Liver (tissue), 9 donors: ENCODE results near the gene CARD9. TPM values are rescaled to one million over a fixed set of nuclear protein-coding genes. Genes with fewer than 3 reads are reported as not detected.

Experiments used
- DNase-seq: peaks from one replicate; pipeline ENCODE4 v3.0.0-alpha.2; 2017; ENCODE audit warnings: low spot score
- H3K27ac ChIP-seq, 2 donors: one replicate each; pipeline ENCODE4 v1.7.0; 2013; ENCODE audit warnings: inconsistent platforms in 2 of 2, low read length in 2 of 2, control low read depth in 1 of 2, low read depth in 1 of 2, mild to moderate bottlenecking in 1 of 2
- H3K27me3 ChIP-seq, 4 donors: one replicate each; pipeline versions ENCODE4 v1.6.1 to v1.7.0; 2013; ENCODE audit warnings: low read length in 3 of 4, inconsistent platforms in 1 of 4, mild to moderate bottlenecking in 1 of 4, moderate library complexity in 1 of 4; ENCODE audit not compliant: control insufficient read depth in 4 of 4, insufficient read depth in 4 of 4
- H3K36me3 ChIP-seq, 4 donors: one replicate each; pipeline versions ENCODE4 v1.6.1 to v1.7.0; 2013; ENCODE audit warnings: low read length in 3 of 4, mild to moderate bottlenecking in 3 of 4, low read depth in 1 of 4, moderate library complexity in 1 of 4; ENCODE audit not compliant: control insufficient read depth in 4 of 4, insufficient read depth in 3 of 4
- H3K4me1 ChIP-seq, 4 donors: one replicate each; pipeline versions ENCODE4 v1.6.1 to v1.7.0; 2013; ENCODE audit warnings: low read length in 3 of 4, mild to moderate bottlenecking in 3 of 4, moderate library complexity in 1 of 4; ENCODE audit not compliant: control insufficient read depth in 4 of 4, insufficient read depth in 4 of 4
- H3K4me3 ChIP-seq, 3 donors: one replicate each; pipeline versions ENCODE4 v1.6.1 to v1.7.0; 2013; ENCODE audit warnings: low read length in 3 of 3, control low read depth in 1 of 3, low read depth in 1 of 3, mild to moderate bottlenecking in 1 of 3
- H3K9ac ChIP-seq, 2 donors: one replicate each; pipeline ENCODE4 v1.7.0; 2013; ENCODE audit warnings: low read length in 2 of 2, mild to moderate bottlenecking in 2 of 2, moderate library complexity in 2 of 2, control low read depth in 1 of 2, low read depth in 1 of 2
- H3K9me3 ChIP-seq, 4 donors: one replicate each; pipeline versions ENCODE4 v1.6.1 to v1.7.0; 2013; ENCODE audit warnings: low read length in 3 of 4; ENCODE audit not compliant: control insufficient read depth in 4 of 4
- ATF3 ChIP-seq: IDR thresholded peaks from 2 replicates; pipeline ENCODE4 v1.6.1; 2016; ENCODE audit warnings: antibody characterized with exemption
- EGR1 ChIP-seq, 2 donors: IDR thresholded peaks; 2 replicates each; pipeline ENCODE4 v1.6.1; 2016 to 2018; ENCODE audit warnings: antibody characterized with exemption in 2 of 2, low read depth in 2 of 2
- FOXA1 ChIP-seq: IDR thresholded peaks from 2 replicates; pipeline ENCODE4 v1.6.1; 2016; ENCODE audit warnings: antibody characterized with exemption
- FOXA2 ChIP-seq: IDR thresholded peaks from 2 replicates; pipeline ENCODE4 v1.6.1; 2016; ENCODE audit warnings: antibody characterized with exemption
- GABPA ChIP-seq, 2 donors: IDR thresholded peaks in 1 of 2; conservative IDR thresholded peaks in 1 of 2; 2 replicates each; pipeline ENCODE4 v1.6.1; 2016; ENCODE audit warnings: antibody characterized with exemption in 2 of 2, mild to moderate bottlenecking in 1 of 2, moderate library complexity in 1 of 2
- HNF4A ChIP-seq, 2 donors: conservative IDR thresholded peaks; 2 replicates each; pipeline ENCODE4 v1.6.1; 2016; ENCODE audit warnings: antibody characterized with exemption in 2 of 2, mild to moderate bottlenecking in 2 of 2
- HNF4G ChIP-seq: IDR thresholded peaks from 2 replicates; pipeline ENCODE4 v1.6.1; 2016; ENCODE audit warnings: antibody characterized with exemption
- MAX ChIP-seq: IDR thresholded peaks from 2 replicates; pipeline ENCODE4 v1.6.1; 2016; ENCODE audit warnings: antibody characterized with exemption
- NR2F2 ChIP-seq: IDR thresholded peaks from 2 replicates; pipeline ENCODE4 v1.6.1; 2016; ENCODE audit warnings: antibody characterized with exemption
- RAD21 ChIP-seq, 2 donors: IDR thresholded peaks; 2 replicates each; pipeline ENCODE4 v1.6.1; 2016; ENCODE audit warnings: antibody characterized with exemption in 2 of 2, mild to moderate bottlenecking in 2 of 2
- RXRA ChIP-seq, 2 donors: IDR thresholded peaks; 2 replicates each; pipeline ENCODE4 v1.6.1; 2017 to 2018; ENCODE audit warnings: antibody characterized with exemption in 2 of 2, mild to moderate bottlenecking in 1 of 2
- SP1 ChIP-seq: IDR thresholded peaks from 2 replicates; pipeline ENCODE4 v1.6.1; 2018; ENCODE audit warnings: antibody characterized with exemption, mild to moderate bottlenecking
- TAF1 ChIP-seq: conservative IDR thresholded peaks from 2 replicates; pipeline ENCODE4 v1.6.1; 2016; ENCODE audit warnings: antibody characterized with exemption, mild to moderate bottlenecking
- YY1 ChIP-seq: IDR thresholded peaks from 2 replicates; pipeline ENCODE4 v1.6.1; 2016; ENCODE audit warnings: antibody characterized with exemption, mild to moderate bottlenecking
- WGBS: extraction: QIAGEN DNeasy Blood & Tissue Kit; methylation state at CpG from one replicate; pipeline ENCODE4 v1.1.7; 2013; 5-methylcytosine and 5-hydroxymethylcytosine counted together
- polyA plus RNA-seq, 2 donors: library from polyadenylated mRNA; stranded (reverse) in 1 of 2; unstranded in 1 of 2; fragments of 200-250 nt in 1 of 2; fragments of >200 nt in 1 of 2; fragmentation: Nextera tagmentation in 1 of 2; extraction: Ambion mirVana in 1 of 2; gene quantifications; one replicate each; pipeline versions ENCODE4 v1.2.1 to v1.2.3, GENCODE V29; 2013 to 2015
- total RNA-seq, 2 donors: library from RNA; depleted of rRNA; stranded (reverse); fragments of >200 nt; gene quantifications; one replicate each; pipeline ENCODE4 v1.2.3, GENCODE V29; 2014
- TF ChIP-seq, protein P1 (sequence below): IDR thresholded peaks from 2 replicates; pipeline ENCODE4 v1.6.1; 2016; ENCODE audit warnings: antibody characterized with exemption, mild to moderate bottlenecking
- TF ChIP-seq, protein P2 (sequence below): IDR thresholded peaks from 2 replicates; pipeline ENCODE4 v1.6.1; 2016; ENCODE audit warnings: antibody characterized with exemption
- donor health status: healthy.
- donor health status: healthy.
- donor health status: healthy.
- donor health status: healthy.
- donor health status: healthy.

Gene CARD9
- total and polyA plus RNA-seq, 4 donors: 0.25 to 5.3 (median 2.2) TPM

DNA sequence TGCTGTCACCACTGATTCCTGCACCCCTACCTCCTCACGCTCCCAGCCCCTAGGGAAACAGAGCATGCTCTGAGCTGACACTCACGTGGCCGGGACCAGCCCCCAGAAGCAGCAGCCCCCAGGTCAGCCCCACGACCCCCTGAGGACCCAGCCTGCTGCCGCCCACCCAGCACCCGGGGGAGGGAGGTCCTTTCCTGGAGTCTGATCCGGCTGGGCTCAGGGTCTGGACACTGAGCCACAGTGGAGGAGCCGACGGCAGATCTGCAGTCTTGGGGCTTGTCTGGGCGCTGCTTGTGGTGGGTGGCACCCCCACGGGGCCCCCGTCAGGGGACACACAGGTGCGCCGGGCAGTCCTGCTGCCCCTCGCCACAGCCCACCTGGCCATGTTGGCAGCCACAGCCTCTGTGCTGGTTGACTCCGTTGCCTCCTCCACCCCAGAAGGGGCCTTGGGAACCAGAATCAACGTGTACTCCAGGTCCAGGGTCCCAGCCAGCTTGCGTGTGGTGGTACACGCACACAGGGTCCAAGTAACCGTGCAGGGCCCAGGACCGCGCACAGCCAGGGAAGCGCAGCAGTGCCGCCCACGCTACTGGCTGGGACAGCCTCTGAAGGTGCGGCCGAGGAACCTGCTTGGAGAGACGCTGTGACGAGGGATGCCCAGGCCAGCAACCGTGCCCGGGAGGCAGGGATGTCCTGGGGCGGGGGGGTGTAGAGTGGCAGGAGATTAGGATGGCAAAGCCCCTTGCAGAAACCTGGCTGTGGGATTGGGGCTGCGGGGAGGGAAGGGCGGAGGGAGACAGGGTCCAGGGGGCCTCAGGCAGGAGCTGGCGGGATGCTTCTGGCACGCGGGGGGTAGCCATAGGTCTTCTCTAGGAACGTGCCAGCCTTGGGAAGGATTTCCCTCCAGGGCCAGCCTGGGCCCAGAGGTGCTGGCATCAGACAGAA lies 13.4 kb downstream of the CARD9 start:
- WGBS: 93% methylated on average over 38 of the region's 38 CpGs
- Histone ChIP-seq H3K36me3 (peaks cover 0 to 1% (median 0%) of the 10 kb centered on the region in 4 donors), H3K4me1 (peaks cover 5 to 14% (median 7%) of the 10 kb centered on the region in 4 donors), H3K27me3 (no peaks in the 10 kb centered on the region), H3K9me3 (no peaks in the 10 kb centered on the region), H3K4me3 (no peak overlapping the region), H3K9ac (no peak overlapping the region), H3K27ac (no peak overlapping the region)
- no peak for DNase-seq
- no peak for TF ChIP-seq GABPA (IDR thresholded peaks at IDR 0.05 in 1 of 2, conservative IDR thresholded peaks at IDR 0.05 in 1 of 2)
- no peak for TF ChIP-seq RXRA (IDR thresholded peaks at IDR 0.05)
- TF ChIP-seq, protein P1, sequence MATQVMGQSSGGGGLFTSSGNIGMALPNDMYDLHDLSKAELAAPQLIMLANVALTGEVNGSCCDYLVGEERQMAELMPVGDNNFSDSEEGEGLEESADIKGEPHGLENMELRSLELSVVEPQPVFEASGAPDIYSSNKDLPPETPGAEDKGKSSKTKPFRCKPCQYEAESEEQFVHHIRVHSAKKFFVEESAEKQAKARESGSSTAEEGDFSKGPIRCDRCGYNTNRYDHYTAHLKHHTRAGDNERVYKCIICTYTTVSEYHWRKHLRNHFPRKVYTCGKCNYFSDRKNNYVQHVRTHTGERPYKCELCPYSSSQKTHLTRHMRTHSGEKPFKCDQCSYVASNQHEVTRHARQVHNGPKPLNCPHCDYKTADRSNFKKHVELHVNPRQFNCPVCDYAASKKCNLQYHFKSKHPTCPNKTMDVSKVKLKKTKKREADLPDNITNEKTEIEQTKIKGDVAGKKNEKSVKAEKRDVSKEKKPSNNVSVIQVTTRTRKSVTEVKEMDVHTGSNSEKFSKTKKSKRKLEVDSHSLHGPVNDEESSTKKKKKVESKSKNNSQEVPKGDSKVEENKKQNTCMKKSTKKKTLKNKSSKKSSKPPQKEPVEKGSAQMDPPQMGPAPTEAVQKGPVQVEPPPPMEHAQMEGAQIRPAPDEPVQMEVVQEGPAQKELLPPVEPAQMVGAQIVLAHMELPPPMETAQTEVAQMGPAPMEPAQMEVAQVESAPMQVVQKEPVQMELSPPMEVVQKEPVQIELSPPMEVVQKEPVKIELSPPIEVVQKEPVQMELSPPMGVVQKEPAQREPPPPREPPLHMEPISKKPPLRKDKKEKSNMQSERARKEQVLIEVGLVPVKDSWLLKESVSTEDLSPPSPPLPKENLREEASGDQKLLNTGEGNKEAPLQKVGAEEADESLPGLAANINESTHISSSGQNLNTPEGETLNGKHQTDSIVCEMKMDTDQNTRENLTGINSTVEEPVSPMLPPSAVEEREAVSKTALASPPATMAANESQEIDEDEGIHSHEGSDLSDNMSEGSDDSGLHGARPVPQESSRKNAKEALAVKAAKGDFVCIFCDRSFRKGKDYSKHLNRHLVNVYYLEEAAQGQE: no peak
- no peak for TF ChIP-seq YY1
- no peak for TF ChIP-seq TAF1
- no peak for TF ChIP-seq NR2F2
- no peak for TF ChIP-seq ATF3
- no peak for TF ChIP-seq EGR1 (IDR thresholded peaks at IDR 0.05; ENCODE audit: low read depth in 2 of 2)
- no peak for TF ChIP-seq SP1
- TF ChIP-seq RAD21 (IDR thresholded peaks at IDR 0.05): no peak
- TF ChIP-seq MAX: no peak
- no peak for TF ChIP-seq FOXA2
- no peak for TF ChIP-seq FOXA1

- no peak for DNase-seq
- Histone ChIP-seq H3K36me3 (peaks cover 0 to 1% (median 0%) of the 10 kb centered on the region in 4 donors), H3K27me3 (no peaks in the 10 kb centered on the region), H3K9ac (no peak overlapping the region), H3K9me3 (no peaks in the 10 kb centered on the region), H3K4me1 (peaks cover 2 to 8% (median 4%) of the 10 kb centered on the region in 4 donors), H3K4me3 (no peak overlapping the region), H3K27ac (no peak overlapping the region)
- WGBS: 81% methylated on average over 2 of the region's 2 CpGs
- TF ChIP-seq FOXA1: no peak
- no peak for TF ChIP-seq YY1
- TF ChIP-seq RXRA (IDR thresholded peaks at IDR 0.05): no peak
- TF ChIP-seq, protein P2, sequence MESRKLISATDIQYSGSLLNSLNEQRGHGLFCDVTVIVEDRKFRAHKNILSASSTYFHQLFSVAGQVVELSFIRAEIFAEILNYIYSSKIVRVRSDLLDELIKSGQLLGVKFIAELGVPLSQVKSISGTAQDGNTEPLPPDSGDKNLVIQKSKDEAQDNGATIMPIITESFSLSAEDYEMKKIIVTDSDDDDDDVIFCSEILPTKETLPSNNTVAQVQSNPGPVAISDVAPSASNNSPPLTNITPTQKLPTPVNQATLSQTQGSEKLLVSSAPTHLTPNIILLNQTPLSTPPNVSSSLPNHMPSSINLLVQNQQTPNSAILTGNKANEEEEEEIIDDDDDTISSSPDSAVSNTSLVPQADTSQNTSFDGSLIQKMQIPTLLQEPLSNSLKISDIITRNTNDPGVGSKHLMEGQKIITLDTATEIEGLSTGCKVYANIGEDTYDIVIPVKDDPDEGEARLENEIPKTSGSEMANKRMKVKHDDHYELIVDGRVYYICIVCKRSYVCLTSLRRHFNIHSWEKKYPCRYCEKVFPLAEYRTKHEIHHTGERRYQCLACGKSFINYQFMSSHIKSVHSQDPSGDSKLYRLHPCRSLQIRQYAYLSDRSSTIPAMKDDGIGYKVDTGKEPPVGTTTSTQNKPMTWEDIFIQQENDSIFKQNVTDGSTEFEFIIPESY: no peak
- no peak for TF ChIP-seq HNF4G
- TF ChIP-seq GABPA (IDR thresholded peaks at IDR 0.05 in 1 of 2, conservative IDR thresholded peaks at IDR 0.05 in 1 of 2): no peak
- no peak for TF ChIP-seq EGR1 (IDR thresholded peaks at IDR 0.05; ENCODE audit: low read depth in 2 of 2)
- no peak for TF ChIP-seq NR2F2
- TF ChIP-seq HNF4A (conservative IDR thresholded peaks at IDR 0.05): no peak
- TF ChIP-seq ATF3: no peak
- no peak for TF ChIP-seq SP1
These were observed 14.6 kb downstream of the CARD9 start for GRCh38 chr9:136358888-136359287.
